GM12801 (cell line): ENCODE measurements around the gene ARHGAP19.

ENCODE experiments used
- CTCF ChIP-seq: IDR thresholded peaks from one replicate; pipeline ENCODE4 v1.5.1; 2011; ENCODE audit warnings: control low read depth; ENCODE audit not compliant: insufficient read length; ENCODE audit errors: extremely low read depth

The ARHGAP19 gene

DNA sequence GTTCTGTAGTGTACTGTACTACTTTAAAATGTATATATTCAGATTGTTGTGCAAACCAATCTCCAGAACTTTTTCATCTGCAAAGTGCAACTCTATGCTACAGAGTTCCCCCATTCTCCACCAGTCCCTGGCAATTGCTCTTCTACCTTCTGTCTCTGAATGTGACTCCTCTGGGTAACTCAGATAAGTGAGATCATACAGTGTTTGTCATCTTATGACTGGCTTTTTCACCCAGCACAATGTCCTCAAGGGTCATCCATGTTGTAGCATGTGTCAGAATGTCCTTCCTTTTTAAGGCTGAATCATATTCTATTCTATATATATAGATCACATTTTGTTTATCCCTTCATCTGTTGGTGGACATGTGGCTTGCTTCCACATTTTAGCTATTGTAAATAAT is 117.5 kb downstream of the ARHGAP19 start:
- no peak for TF ChIP-seq CTCF

DNA sequence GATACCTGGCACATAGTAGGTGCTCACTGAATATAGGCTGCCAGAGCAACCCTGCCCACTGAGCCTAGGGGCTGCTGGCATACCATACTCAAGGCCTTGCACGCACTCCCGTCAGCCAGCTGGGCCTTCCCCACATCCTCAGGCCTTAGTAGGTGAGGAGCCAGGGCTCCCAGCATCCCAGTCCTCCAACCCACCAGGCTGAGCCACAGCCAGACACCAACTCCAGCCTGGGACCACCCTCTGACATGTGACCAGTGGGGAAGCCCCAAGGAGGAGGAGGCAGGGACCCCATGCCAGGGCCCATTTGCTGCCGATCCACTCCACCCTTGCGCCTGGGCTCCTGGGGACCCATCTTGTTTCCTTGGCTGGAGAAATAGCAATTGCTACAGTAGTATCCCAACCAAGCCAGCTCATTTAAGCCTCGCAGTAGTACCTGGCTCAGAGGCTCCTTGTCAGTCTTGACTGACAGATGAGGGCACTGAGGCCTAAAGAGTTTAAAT is 118.1 kb downstream of the ARHGAP19 start:
- TF ChIP-seq CTCF = no peak

- TF ChIP-seq CTCF = no peak
These were observed 119.4 kb downstream of the ARHGAP19 start for GRCh38 chr10:97173036-97173435.
